ENCODE results near the gene SLC13A4. TPM values are rescaled to one million over a fixed set of nuclear protein-coding genes. Genes with fewer than 3 reads are reported as not detected.

SLC13A4 gene
- total and polyA plus RNA-seq, 2 experiments from 2014 or later = 0.13 to 0.93 TPM

DNA sequence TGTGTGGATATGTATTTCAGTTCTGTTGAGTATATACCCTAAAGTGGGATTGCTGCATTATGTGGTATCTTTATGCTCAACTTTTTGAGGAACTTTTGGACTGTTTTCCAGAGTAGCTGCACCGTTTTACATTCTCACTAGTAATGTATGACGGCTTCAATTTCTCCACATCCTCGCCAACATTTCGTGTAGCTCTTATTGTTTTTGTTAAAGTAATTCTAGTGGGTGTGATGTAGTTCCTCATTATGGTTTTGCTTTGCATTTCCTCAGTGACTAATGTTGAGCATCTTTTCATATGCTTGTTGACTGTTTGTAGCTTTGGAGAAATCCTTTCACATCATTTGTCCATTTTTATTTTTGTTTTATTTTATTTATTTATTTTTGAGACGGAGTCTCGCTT is 61.1 kb downstream of the SLC13A4 start:
- WGBS (ENCODE audit: low lambda C conversion rate, missing lambda C conversion rate) = 95% methylated on average over 6 of the region's 6 CpGs
- Histone ChIP-seq H3K4me2 (no peak overlapping the region), H3K27me3 (no peaks in the 10 kb centered on the region), H3K4me1 (ENCODE audit: insufficient read depth) (peaks cover 11% of the 10 kb centered on the region), H3K27ac (no peak overlapping the region), H3K9me3 (ENCODE audit: low read depth) (no peaks in the 10 kb centered on the region), H3K9me2 (replicated peaks; ENCODE audit: insufficient read depth) (no peaks in the 10 kb centered on the region), H3K36me3 (replicated peaks; ENCODE audit: insufficient read depth, low read depth) (no peaks in the 10 kb centered on the region), H4K20me1 (ENCODE audit: insufficient read depth, poor library complexity, severe bottlenecking) (peaks cover 5% of the 10 kb centered on the region), H2AFZ (no peak overlapping the region), H3K4me3 (no peak overlapping the region), H3K79me2 (peaks cover 93% of the 10 kb centered on the region)
- DNase-seq (ENCODE audit: low spot score) = no peak
- TF ChIP-seq EZH2phosphoT487 (IDR thresholded peaks at IDR 0.05; ENCODE audit: low read depth, severe bottlenecking, unreplicated experiment) (no peak), EZH2 (IDR thresholded peaks at IDR 0.05; ENCODE audit: borderline replicate concordance) (no peak)

DNA sequence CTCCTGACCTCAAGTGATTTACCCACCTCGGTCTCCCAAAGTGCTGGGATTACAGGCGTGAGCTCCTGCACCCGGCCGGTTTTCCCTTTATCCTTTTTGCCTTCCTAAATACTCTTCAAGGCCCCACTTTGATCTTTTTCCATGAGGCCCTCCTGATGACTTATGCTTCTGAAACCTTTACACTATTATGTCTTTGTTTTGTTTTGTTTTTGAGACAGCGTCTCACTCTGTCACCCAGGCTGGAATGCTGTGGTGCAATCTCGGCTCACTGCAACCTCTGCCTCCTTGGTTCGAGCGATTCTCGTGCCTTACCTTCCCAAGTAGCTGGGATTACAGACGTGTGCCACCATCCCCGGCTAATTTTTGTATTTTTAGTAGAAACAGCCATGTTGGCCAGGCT is 61.8 kb downstream of the SLC13A4 start:
- H3K27ac ChIP-seq = no peak overlapping the region
- H2AFZ ChIP-seq = no peak overlapping the region
- 85% methylated on average over 11 of the region's 11 CpGs for WGBS (ENCODE audit: low lambda C conversion rate, missing lambda C conversion rate)
- DNase-seq (ENCODE audit: low spot score) = no peak
- H4K20me1 ChIP-seq (ENCODE audit: insufficient read depth, poor library complexity, severe bottlenecking) = peaks cover 5% of the 10 kb centered on the region
- no peaks in the 10 kb centered on the region for H3K9me2 ChIP-seq (replicated peaks; ENCODE audit: insufficient read depth)
- no peaks in the 10 kb centered on the region for H3K27me3 ChIP-seq
- H3K9me3 ChIP-seq (ENCODE audit: low read depth) = no peaks in the 10 kb centered on the region
- peaks cover 86% of the 10 kb centered on the region for H3K79me2 ChIP-seq
- no peak for TF ChIP-seq EZH2 (IDR thresholded peaks at IDR 0.05; ENCODE audit: borderline replicate concordance)
- no peak for TF ChIP-seq EZH2phosphoT487 (IDR thresholded peaks at IDR 0.05; ENCODE audit: low read depth, severe bottlenecking, unreplicated experiment)
- TF ChIP-seq, protein P1, sequence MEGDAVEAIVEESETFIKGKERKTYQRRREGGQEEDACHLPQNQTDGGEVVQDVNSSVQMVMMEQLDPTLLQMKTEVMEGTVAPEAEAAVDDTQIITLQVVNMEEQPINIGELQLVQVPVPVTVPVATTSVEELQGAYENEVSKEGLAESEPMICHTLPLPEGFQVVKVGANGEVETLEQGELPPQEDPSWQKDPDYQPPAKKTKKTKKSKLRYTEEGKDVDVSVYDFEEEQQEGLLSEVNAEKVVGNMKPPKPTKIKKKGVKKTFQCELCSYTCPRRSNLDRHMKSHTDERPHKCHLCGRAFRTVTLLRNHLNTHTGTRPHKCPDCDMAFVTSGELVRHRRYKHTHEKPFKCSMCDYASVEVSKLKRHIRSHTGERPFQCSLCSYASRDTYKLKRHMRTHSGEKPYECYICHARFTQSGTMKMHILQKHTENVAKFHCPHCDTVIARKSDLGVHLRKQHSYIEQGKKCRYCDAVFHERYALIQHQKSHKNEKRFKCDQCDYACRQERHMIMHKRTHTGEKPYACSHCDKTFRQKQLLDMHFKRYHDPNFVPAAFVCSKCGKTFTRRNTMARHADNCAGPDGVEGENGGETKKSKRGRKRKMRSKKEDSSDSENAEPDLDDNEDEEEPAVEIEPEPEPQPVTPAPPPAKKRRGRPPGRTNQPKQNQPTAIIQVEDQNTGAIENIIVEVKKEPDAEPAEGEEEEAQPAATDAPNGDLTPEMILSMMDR (IDR thresholded peaks at IDR 0.05; ENCODE audit: poor library complexity) = no peak
- no peak overlapping the region for H3K4me2 ChIP-seq
- H3K4me1 ChIP-seq (ENCODE audit: insufficient read depth) = peaks cover 14% of the 10 kb centered on the region
- H3K4me3 ChIP-seq = no peak overlapping the region
- H3K36me3 ChIP-seq (replicated peaks; ENCODE audit: insufficient read depth, low read depth) = no peaks in the 10 kb centered on the region

DNA sequence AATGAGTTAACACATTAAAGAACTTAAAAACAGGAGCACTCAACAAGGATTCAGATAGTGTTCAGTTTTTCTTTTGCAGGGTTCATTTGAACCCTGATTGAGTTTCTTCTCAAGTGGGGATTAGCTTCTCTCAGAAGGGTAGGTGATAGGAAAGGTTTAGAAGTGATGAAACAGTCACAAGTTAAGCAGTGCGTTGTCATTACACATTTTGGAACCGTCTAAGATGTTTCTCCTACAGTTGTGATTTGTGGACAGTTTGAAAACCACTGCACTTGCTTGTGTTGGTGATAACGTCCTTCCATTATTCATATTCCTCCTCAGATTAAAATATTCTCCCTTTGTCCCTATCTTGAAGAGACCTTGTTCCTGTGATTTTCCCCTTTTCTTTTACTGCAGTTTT is 62.9 kb downstream of the SLC13A4 start:
- no peak for DNase-seq (ENCODE audit: low spot score)
- H3K4me3 ChIP-seq = no peak overlapping the region
- WGBS (ENCODE audit: low lambda C conversion rate, missing lambda C conversion rate) = 86% methylated on average over 3 of the region's 3 CpGs
- H3K36me3 ChIP-seq (replicated peaks; ENCODE audit: insufficient read depth, low read depth) = no peaks in the 10 kb centered on the region
- no peak overlapping the region for H3K27ac ChIP-seq
- H3K27me3 ChIP-seq = no peaks in the 10 kb centered on the region
- peaks cover 5% of the 10 kb centered on the region for H4K20me1 ChIP-seq (ENCODE audit: insufficient read depth, poor library complexity, severe bottlenecking)
- H3K9me2 ChIP-seq (replicated peaks; ENCODE audit: insufficient read depth) = no peaks in the 10 kb centered on the region
- H3K79me2 ChIP-seq = peaks cover 75% of the 10 kb centered on the region
- TF ChIP-seq, protein P1 (IDR thresholded peaks at IDR 0.05; ENCODE audit: poor library complexity) = no peak
- TF ChIP-seq EZH2 (IDR thresholded peaks at IDR 0.05; ENCODE audit: borderline replicate concordance) (no peak), EZH2phosphoT487 (IDR thresholded peaks at IDR 0.05; ENCODE audit: low read depth, severe bottlenecking, unreplicated experiment) (no peak)
- no peak overlapping the region for H2AFZ ChIP-seq
- no peaks in the 10 kb centered on the region for H3K9me3 ChIP-seq (ENCODE audit: low read depth)
- no peak overlapping the region for H3K4me2 ChIP-seq
- H3K4me1 ChIP-seq (ENCODE audit: insufficient read depth) = peaks cover 14% of the 10 kb centered on the region

DNA sequence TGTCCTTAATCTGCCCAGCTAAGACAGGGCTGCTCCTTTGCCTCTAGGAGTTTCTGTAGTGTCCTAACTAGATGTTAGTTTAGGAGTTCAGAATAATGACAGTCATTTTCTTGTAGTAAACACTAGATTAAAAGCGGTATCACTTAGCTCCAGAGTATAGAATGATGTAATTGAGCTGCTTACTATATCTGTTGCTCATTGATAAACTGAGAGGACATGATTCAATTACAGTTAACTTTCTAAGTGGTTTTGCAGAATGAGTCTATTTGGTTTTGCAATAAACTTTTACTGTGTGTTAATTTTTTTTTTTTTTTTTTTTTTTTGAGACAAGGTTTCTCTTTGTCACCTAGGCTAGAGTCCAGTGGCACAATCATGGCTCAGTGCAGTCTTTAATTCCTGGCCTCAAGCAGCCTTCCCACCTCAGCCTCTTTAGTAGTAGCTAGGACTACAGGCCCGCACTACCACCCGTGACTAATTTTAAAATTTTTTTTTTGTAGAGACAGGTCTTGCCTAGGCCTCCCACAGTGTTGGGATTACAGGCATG is 63.9 kb downstream of the SLC13A4 start:
- Histone ChIP-seq H3K27me3 (no peaks in the 10 kb centered on the region), H3K4me1 (ENCODE audit: insufficient read depth) (peaks cover 14% of the 10 kb centered on the region), H3K9me3 (ENCODE audit: low read depth) (no peaks in the 10 kb centered on the region), H3K27ac (peak overlapping the region; percentile 97), H3K79me2 (peaks cover 66% of the 10 kb centered on the region), H3K36me3 (replicated peaks; ENCODE audit: insufficient read depth, low read depth) (no peaks in the 10 kb centered on the region), H3K4me3 (no peak overlapping the region), H2AFZ (no peak overlapping the region), H4K20me1 (ENCODE audit: insufficient read depth, poor library complexity, severe bottlenecking) (no peaks in the 10 kb centered on the region), H3K4me2 (peak overlapping the region; percentile 76), H3K9me2 (replicated peaks; ENCODE audit: insufficient read depth) (no peaks in the 10 kb centered on the region)
- no peak for DNase-seq (ENCODE audit: low spot score)
- TF ChIP-seq EZH2 (IDR thresholded peaks at IDR 0.05; ENCODE audit: borderline replicate concordance) = no peak
- TF ChIP-seq EZH2phosphoT487 (IDR thresholded peaks at IDR 0.05; ENCODE audit: low read depth, severe bottlenecking, unreplicated experiment) = no peak
- TF ChIP-seq, protein P1 (IDR thresholded peaks at IDR 0.05; ENCODE audit: poor library complexity) = no peak
- 77% methylated on average over 3 of the region's 3 CpGs for WGBS (ENCODE audit: low lambda C conversion rate, missing lambda C conversion rate)
